Stromal cell of bone marrow (primary cell): ENCODE data around the gene KRTAP29-1.
"Not testable (repeated sequence)": the region's sequence is repeated elsewhere in the genome, so short reads cannot be mapped to it uniquely, and the experiment has no call there.

Experiments used
- DNase-seq: peaks from one replicate; pipeline ENCODE4 v3.0.0-alpha.2; 2012; ENCODE audit warnings: low read depth

The KRTAP29-1 gene, protein sequence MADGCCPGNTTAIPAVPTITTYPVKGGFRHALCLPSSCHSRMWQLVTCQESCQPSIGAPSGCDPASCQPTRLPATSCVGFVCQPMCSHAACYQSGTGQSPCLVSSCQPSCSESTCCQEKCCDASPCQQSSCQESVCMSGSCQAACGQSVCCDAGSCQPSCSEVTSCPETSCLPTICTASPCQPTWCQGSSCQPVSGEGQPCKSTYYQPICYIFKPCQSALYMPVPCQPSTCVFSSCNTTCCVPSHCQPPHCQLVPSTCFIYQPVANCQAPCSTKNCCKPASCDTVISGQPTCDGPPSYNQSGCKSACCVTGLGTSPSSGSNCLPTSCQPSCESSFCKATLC

GRCh38 chr17:41301916-41302901, at the start of gene KRTAP29-1:
KRTAP29-1 (minus strand) TSS chr17:41302851; CDS start chr17:41302851, 0 bp downstream.
- no peak for DNase-seq

DNA sequence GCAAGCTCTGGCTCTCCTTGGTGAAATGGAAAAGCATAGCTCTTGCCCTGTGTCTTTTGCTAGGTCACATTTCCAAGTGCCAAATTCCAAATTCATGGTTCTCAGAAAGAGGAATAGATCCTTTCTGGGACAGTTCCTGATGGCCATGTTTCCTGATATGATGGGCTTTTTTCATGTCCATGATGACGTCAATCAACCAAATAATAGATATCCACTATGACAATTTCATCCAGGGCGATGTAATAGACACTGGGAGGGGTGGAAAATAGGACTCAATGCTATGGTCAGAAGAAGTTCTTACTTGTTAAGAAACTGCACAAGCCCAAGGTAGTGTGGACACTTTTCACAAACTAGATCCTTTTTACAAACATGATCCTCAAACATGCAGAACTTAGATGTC, 48.5 kb upstream of the KRTAP29-1 start:
- no peak for DNase-seq

- DNase-seq: not testable (repeated sequence)
These were observed 47.8 kb upstream of the KRTAP29-1 start, which contains the start of gene KRT33A for GRCh38 chr17:41350381-41350878. KRT33A (minus strand) TSS chr17:41350828; CDS start chr17:41350767, 61 bp downstream.

DNA sequence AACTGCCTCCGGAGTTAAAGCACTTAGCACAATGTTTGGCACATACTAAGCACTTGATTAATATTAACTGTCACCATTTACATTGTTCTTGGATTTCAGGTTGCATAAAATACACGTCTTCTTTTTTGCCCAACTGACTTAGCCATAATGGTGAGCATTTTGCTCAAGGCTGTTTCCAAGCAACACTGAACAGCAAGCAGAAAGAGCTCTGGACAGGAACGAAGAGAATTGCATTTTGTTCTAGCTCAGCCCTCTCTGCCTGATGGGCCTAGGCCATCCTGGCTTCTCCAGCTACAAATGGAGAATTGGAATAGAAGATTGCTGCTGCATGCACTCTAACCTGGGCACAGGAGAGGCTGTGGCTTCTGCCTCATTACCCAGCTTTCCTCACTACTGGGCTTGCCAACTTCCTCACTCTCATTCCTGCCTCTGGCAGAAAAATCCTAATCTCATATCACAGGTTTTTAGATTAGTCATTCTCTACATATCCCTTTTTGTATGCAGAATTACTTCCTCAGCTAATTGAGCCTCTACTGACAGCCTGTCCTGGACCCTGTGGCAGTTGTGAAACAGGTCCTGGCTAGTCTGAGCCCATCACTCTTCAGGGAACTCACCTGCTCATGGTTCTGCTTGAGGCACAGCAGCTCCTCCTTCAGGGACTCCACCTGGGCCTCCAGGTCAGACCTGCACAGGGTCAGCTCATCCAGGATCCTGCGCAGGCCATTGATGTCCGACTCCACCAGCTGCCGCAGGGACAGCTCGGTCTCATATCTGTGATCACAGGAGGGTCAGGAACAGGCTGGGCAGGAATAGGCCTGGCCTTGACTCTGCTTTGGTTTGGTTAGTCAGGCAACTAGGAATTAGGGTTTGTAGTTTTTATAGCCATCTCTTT, 45.5 kb upstream of the KRTAP29-1 start:
- no peak for DNase-seq

- not testable (repeated sequence) for DNase-seq
These were observed 43.8 kb upstream of the KRTAP29-1 start for GRCh38 chr17:41346421-41346820.

GRCh38 chr17:41345992-41346391, 43.3 kb upstream of the KRTAP29-1 start:
- no peak for DNase-seq

DNA sequence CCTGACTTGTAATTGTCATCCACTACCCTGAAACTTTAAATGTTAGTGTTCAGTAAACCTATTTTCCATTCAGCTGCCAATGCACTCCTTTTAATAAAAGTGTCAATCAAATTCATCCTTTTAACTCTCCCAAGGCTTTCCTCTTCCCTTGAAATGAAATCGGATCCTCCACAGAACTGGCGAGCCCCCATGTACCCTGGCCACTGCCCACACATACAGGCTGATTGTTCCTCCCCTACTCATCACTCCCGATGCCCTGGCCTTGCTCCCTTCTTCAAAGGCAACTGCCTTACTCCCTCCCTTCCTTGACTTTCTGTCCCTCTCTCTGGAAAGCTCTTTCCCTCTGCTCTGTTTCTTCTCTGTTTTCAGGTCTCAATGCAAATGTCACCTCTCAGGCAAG, 40.4 kb upstream of the KRTAP29-1 start:
- no peak for DNase-seq

DNA sequence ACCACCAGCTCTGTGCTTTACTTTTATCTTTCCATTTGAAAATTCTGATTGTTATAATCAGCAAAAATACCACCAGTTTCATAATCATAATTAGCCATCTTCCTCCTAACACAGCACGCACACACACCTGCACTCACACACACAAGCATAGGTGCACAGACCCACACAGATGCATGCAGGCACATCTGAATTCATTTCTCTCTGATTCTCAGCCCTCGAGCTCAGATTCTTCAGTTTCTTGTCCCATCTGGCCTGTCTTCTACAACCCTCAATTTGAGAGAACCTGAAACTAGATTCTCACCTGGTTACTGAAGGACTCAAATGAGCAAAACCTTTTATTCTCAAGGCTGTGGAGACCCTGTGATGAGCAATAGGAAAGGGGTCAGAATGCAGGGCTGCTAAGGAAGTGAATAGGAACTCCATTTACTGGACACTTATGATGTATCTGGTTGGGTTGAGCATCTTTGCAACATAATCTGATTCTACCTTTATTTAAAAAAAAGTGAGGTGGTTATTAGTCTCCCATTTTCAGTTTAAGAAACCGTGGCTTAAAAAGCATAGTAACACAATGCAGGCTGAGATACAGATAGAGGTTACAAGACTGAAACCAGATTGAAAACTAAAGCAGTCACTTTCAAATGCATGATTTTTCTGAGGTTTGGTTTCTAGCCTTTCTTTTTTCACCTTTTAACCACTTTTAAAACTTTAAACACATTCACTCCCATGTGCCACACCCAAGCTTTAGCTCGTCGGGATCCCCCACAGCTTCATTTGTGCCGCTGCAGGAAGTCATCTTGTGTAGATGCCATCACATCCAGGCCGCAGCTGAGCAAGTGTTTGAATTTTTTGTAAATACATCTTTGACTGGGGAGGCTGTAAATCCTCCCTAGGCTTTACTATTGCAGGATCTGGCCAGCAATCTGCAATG, 38.5 kb upstream of the KRTAP29-1 start:
- no peak for DNase-seq

GRCh38 chr17:41340494-41340893, 37.8 kb upstream of the KRTAP29-1 start:
- DNase-seq: no peak

DNA sequence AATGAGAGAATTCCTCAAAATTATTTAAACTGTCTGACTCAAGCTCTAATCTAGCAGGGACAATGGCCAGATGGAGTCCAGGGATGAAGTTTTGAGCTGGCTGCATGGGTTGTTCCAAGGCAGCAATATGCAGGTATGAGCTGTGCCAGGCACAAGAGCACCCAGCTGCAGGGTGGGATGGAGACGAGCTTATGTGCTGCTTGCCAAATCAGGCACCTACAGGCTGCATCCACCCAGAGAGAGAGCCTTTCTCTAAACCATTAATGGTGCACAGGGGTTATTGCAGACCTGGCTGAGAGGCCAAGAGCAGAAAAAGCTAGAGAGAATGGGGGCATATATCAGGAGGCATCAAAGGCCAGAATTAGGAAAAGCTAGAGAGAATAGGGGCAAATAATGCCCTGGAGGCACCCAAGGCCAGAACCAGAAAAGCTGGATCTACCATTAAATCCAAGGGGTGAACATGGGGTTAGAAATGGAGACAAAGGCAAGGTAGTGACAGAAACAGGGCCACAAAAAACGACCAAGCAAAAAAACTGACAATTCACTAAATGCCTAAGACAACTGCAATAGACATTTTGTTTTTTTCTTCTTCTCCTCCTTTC, 37.0 kb upstream of the KRTAP29-1 start:
- DNase-seq: no peak

DNA sequence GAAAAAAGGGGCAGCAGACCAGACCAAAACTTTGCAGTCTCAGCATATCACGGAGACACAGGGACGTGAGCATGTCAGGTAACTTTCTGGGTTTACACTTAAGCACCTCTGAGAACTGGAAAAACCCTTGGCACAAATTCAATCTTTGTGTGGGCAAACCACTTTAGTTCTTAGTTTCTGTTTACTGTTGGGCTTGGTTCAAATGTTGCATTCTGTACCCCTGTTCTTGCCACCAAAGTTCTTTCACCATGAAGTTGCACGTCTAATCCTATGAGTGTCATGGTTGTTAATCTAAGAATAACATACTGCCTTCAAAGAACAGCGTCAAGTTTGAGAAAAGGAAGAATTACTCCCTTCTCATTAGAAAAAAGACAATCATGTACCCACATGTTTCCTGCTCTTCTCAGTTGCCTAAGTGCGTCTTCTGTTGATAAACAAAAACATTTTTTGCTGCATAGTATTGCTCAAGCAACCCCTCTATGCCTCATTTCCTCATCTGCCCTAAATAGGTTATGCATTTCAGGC, 36.4 kb upstream of the KRTAP29-1 start:
- no peak for DNase-seq

DNA sequence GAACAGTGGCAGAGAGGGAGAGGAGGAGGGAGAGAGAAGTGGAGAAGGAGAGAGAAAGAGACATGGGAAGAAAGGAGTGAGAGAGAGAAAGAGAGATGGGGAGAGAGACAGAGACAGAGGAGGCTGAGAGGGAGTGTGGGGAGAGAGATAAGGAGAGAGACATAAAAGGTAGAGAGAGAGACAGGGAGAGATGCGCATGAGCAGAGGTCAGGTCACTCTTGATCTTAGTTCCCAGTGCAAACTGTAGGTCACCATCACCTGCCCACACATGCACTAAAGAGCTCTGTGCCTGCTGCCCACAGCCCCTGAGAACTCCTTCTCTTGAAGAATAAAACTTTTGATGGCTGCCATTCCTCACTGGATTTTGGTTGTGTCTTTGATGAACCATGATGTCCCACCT, 33.1 kb upstream of the KRTAP29-1 start:
- no peak for DNase-seq

DNA sequence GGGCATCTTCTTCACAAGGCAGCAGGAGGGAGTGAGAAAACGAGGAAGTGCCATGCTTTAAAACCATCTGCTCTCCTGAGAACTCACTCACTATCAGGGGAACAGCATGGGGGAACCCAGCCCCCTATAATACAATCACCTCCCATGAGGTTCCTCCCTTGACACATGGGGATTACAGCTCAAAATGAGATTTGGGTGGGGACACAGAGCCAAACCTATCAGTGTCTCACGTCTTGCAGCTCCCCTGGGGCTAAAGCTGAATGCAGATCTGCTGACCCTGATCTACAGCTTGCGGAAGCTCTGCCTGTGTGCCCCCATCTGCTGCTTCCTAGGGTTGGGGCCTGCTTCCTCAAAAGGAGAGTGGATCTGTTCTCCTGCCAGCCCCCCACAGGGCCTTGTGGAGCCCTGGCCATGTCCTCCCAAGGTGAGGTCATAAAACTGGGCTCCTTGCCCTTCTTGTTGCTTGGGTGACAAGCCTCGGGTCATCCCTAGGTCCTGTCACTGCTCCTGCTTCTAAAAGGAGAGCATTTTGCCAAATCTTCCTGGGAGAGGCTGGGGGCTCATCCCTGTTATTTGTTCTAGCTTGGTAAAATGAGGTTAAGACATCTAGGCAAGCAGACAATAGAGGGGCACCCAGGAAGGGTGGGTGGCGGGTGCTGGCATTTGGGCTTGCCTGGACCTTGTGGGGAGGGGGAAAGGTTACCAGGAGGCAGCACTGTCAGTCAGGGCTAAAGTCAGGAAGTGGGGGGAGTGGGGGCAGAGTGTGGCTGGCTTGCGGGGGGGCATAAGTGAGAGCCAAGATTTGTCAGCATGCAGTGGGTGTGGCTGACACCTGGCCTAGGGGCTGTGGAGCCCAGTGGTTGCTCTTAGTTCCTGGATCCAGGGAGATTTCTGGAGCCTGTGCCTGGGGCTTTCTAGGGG, 32.0 kb upstream of the KRTAP29-1 start:
- no peak for DNase-seq

DNA sequence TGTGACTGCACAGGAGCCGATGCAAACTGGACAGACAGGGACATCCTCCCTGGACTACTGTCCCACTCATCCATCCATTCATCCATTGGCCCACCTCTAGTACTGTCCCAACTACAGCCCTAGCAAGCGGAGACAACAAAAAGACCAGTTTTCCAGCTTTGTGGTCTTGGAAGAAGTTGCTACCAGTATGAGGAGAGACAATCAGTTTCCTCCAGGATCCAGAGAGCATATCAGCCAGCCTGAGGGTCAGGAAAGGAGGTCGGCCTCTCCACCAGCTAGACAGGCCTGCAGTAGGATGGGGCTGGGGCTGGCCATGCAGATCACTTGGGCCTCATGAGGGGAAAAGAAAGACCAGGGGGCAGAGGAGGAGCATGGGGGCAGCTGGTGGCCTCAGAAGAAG, 31.2 kb upstream of the KRTAP29-1 start:
- DNase-seq: no peak

GRCh38 chr17:41333098-41333497, 30.4 kb upstream of the KRTAP29-1 start:
- DNase-seq: no peak

- DNase-seq: no peak
These were observed 29.6 kb upstream of the KRTAP29-1 start for GRCh38 chr17:41332239-41332638.

- no peak for DNase-seq
These were observed 29.0 kb upstream of the KRTAP29-1 start for GRCh38 chr17:41331606-41332005.

DNA sequence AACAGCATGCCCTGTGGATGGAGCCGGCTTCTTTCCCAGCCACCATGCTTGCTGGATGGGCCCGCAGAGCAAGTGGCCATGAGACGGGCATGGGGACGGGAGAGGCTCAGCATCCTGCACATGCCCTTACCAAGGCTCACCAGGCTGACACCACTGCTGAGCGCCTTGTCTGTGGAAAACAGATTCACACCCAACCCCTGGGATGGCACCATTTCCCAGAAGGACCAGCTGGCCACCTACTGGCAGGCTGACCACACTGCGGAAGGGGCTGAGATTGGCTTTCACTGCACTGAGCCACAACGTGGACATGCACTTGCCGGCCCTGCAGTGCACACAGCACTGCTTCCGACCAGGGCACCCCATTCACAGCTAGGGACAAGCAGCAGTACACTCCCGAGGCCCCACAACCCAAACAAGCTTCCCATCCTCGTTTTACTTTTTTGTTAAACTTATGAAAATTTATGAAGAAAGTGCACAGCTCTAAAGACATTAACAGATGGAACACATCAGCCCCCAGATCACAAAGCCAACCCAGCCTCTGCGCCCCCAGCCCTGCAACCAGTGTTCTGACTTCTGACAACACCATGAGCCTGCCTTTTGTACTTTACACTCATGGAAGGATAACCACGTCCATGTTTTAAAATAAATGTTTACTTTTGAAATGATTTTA, 26.8 kb upstream of the KRTAP29-1 start:
- DNase-seq: peak; percentile 35
